Measurements from ENCODE around the gene CPEB4. TPM values are rescaled to one million over a fixed set of nuclear protein-coding genes. Genes with fewer than 3 reads are reported as not detected.

CPEB4 gene
- total RNA-seq, 1 donor from 2014 or later: 12.5 TPM

GRCh38 chr5:173998531-173998930 is 110.4 kb downstream of the CPEB4 start:
- Histone ChIP-seq H3K27ac (no peak overlapping the region), H3K9me3 (ENCODE audit: low read depth) (no peaks in the 10 kb centered on the region), H3K9ac (no peak overlapping the region), H3K4me3 (no peak overlapping the region), H4K20me1 (ENCODE audit: low read depth) (no peaks in the 10 kb centered on the region), H2AFZ (replicated peaks) (no peak overlapping the region), H3K79me2 (ENCODE audit: low read depth) (no peaks in the 10 kb centered on the region), H3K36me3 (no peaks in the 10 kb centered on the region), H3F3A (ENCODE audit: low read depth) (no peaks in the 10 kb centered on the region), H3K27me3 (peaks cover 3% of the 10 kb centered on the region), H3K4me2 (no peak overlapping the region), H3K4me1 (no peaks in the 10 kb centered on the region)
- Mint-ChIP-seq H3K27ac (no peak overlapping the region), H3K4me1 (no peaks in the 10 kb centered on the region), H3K9me3 (no peaks in the 10 kb centered on the region), H3K27me3 (ENCODE audit: insufficient read depth, low read depth) (no peaks in the 10 kb centered on the region), H3K4me3 (no peak overlapping the region), H3K36me3 (no peaks in the 10 kb centered on the region)
- DNase-seq (ENCODE audit: low spot score): no peak
- TF ChIP-seq CTCF (IDR thresholded peaks at IDR 0.05): no peak
- TF ChIP-seq EZH2phosphoT487 (IDR thresholded peaks at IDR 0.05): no peak
- no peak for TF ChIP-seq EZH2 (IDR thresholded peaks at IDR 0.05)

- Mint-ChIP-seq H3K36me3 (no peaks in the 10 kb centered on the region), H3K9me3 (no peaks in the 10 kb centered on the region), H3K27me3 (ENCODE audit: insufficient read depth, low read depth) (no peaks in the 10 kb centered on the region), H3K4me1 (no peaks in the 10 kb centered on the region), H3K4me3 (no peak overlapping the region), H3K27ac (no peak overlapping the region)
- Histone ChIP-seq H3K4me3 (no peak overlapping the region), H3K4me2 (no peak overlapping the region), H2AFZ (replicated peaks) (no peak overlapping the region), H3K27me3 (peaks cover 3% of the 10 kb centered on the region), H3K79me2 (ENCODE audit: low read depth) (no peaks in the 10 kb centered on the region), H3K9ac (no peak overlapping the region), H3K4me1 (no peaks in the 10 kb centered on the region), H3K36me3 (no peaks in the 10 kb centered on the region), H3K27ac (no peak overlapping the region), H3F3A (ENCODE audit: low read depth) (no peaks in the 10 kb centered on the region), H3K9me3 (ENCODE audit: low read depth) (no peaks in the 10 kb centered on the region), H4K20me1 (ENCODE audit: low read depth) (no peaks in the 10 kb centered on the region)
- DNase-seq (ENCODE audit: low spot score): no peak
- no peak for TF ChIP-seq EZH2 (IDR thresholded peaks at IDR 0.05)
- TF ChIP-seq EZH2phosphoT487 (IDR thresholded peaks at IDR 0.05): no peak
- no peak for TF ChIP-seq CTCF (IDR thresholded peaks at IDR 0.05)
Measured at GRCh38 chr5:174000076-174000475, 111.9 kb downstream of the CPEB4 start.

GRCh38 chr5:174003795-174004194 is 115.6 kb downstream of the CPEB4 start:
- Histone ChIP-seq H2AFZ (replicated peaks) (no peak overlapping the region), H3K27me3 (peaks cover 3% of the 10 kb centered on the region), H3K79me2 (ENCODE audit: low read depth) (no peaks in the 10 kb centered on the region), H3K4me2 (no peak overlapping the region), H3K36me3 (no peaks in the 10 kb centered on the region), H3F3A (ENCODE audit: low read depth) (no peaks in the 10 kb centered on the region), H3K27ac (no peak overlapping the region), H4K20me1 (ENCODE audit: low read depth) (no peaks in the 10 kb centered on the region), H3K4me3 (no peak overlapping the region), H3K4me1 (no peaks in the 10 kb centered on the region), H3K9ac (no peak overlapping the region), H3K9me3 (ENCODE audit: low read depth) (no peaks in the 10 kb centered on the region)
- H3K27me3 Mint-ChIP-seq (ENCODE audit: insufficient read depth, low read depth): peaks cover 4% of the 10 kb centered on the region
- H3K9me3 Mint-ChIP-seq: no peaks in the 10 kb centered on the region
- TF ChIP-seq EZH2phosphoT487 (IDR thresholded peaks at IDR 0.05) (no peak), EZH2 (IDR thresholded peaks at IDR 0.05) (no peak), CTCF (IDR thresholded peaks at IDR 0.05) (no peak)
- no peak for DNase-seq (ENCODE audit: low spot score)
- no peak overlapping the region for H3K27ac Mint-ChIP-seq
- no peaks in the 10 kb centered on the region for H3K4me1 Mint-ChIP-seq
- H3K36me3 Mint-ChIP-seq: no peaks in the 10 kb centered on the region
- no peak overlapping the region for H3K4me3 Mint-ChIP-seq
